SK-N-SH (cell line): ENCODE results near the gene DSTN.
A peak's percentile ranks its signal among the peaks of the same experiment; 100 is the strongest.

Source experiments
- CTCF ChIP-seq: fragments of 200-600 bp; sonication (generic); IDR thresholded peaks from 2 replicates; pipeline ENCODE4 v1.6.1; 2017; ENCODE audit warnings: antibody characterized with exemption, mild to moderate bottlenecking, moderate library complexity
- EP300 ChIP-seq, 2 experiments: IDR thresholded peaks; 2 replicates each; pipeline versions ENCODE4 v1.4.0 to v1.6.1; 2012; ENCODE audit warnings: borderline replicate concordance in 1 of 2, low read depth in 1 of 2, low read length in 1 of 2
- POLR2AphosphoS5 ChIP-seq: IDR thresholded peaks from 2 replicates; pipeline ENCODE4 v1.6.1; 2012; ENCODE audit warnings: low read depth, low read length
- RCOR1 ChIP-seq: fragments of 150-350 bp; IDR thresholded peaks from 2 replicates; pipeline ENCODE4 v1.6.1; 2017; ENCODE audit warnings: antibody characterized with exemption, low read length
- TAF1 ChIP-seq: IDR thresholded peaks from 2 replicates; pipeline ENCODE4 v1.6.1; 2012; ENCODE audit warnings: low read depth, mild to moderate bottlenecking, low read length, moderate library complexity, borderline replicate concordance

- no peak for TF ChIP-seq POLR2AphosphoS5
- no peak for TF ChIP-seq CTCF
- no peak for TF ChIP-seq RCOR1
- TF ChIP-seq EP300 (IDR thresholded peaks at IDR 0.05; ENCODE audit: borderline replicate concordance in 1 of 2, low read depth in 1 of 2, low read length in 1 of 2): peak in 1 of 2 experiments; percentile 14; a peak in 1 of 4 replicates
- no peak for TF ChIP-seq TAF1
These were observed 26.9 kb upstream of the DSTN start for GRCh38 chr20:17542993-17543412.
